HepG2 (cell line): ENCODE measurements around the gene DHX8. TPM values are rescaled to one million over a fixed set of nuclear protein-coding genes. Genes with fewer than 3 reads are reported as not detected.
A peak's percentile ranks its signal among the peaks of the same experiment; 100 is the strongest.

Experiments
- ARID5B ChIP-seq: IDR thresholded peaks from 2 replicates; pipeline ENCODE4 v1.4.0; 2020; ENCODE audit warnings: mild to moderate bottlenecking, missing genetic modification reagents
- EEA1 ChIP-seq: sonication (generic); formaldehyde crosslinking; IDR thresholded peaks from 2 replicates; pipeline ENCODE4 v1.5.1; 2020; ENCODE audit warnings: mild to moderate bottlenecking, missing genetic modification reagents, borderline replicate concordance
- FOXJ3 ChIP-seq: sonication (generic); formaldehyde crosslinking; IDR thresholded peaks from 2 replicates; pipeline ENCODE4 v1.4.0; 2020; ENCODE audit warnings: missing genetic modification reagents, mild to moderate bottlenecking, borderline replicate concordance
- IKZF1 ChIP-seq: fragments of 450-650 bp; IDR thresholded peaks from 2 replicates; pipeline ENCODE4 v1.7.1; 2016
- MEIS2 ChIP-seq: sonication (generic); formaldehyde crosslinking; IDR thresholded peaks from 2 replicates; pipeline ENCODE4 v1.9.0; 2021; ENCODE audit warnings: mild to moderate bottlenecking, missing genetic modification reagents
- PCBP1 ChIP-seq: fragments of 200-400 bp; formaldehyde crosslinking; IDR thresholded peaks from 2 replicates; pipeline ENCODE4 v1.6.1; 2017; ENCODE audit warnings: mild to moderate bottlenecking, low read depth, low read length, borderline replicate concordance
- PHF20 ChIP-seq: sonication (generic); formaldehyde crosslinking; IDR thresholded peaks from 2 replicates; pipeline ENCODE4 v1.5.0; 2020; ENCODE audit warnings: mild to moderate bottlenecking, missing genetic modification reagents
- POLR2AphosphoS2 ChIP-seq: IDR thresholded peaks from 2 replicates; pipeline ENCODE4 v1.6.1; 2011; ENCODE audit warnings: low read depth, low read length, improper control_type of control experiment
- RAD51 ChIP-seq: fragments of 450-650 bp; IDR thresholded peaks from 2 replicates; pipeline ENCODE4 v1.6.1; 2016; ENCODE audit warnings: borderline replicate concordance
- SAFB2 ChIP-seq: sonication (generic); formaldehyde crosslinking; IDR thresholded peaks from 2 replicates; pipeline ENCODE4 v1.5.1; 2020; ENCODE audit warnings: missing genetic modification reagents, low read depth, mild to moderate bottlenecking, borderline replicate concordance
- SETDB1 ChIP-seq: sonication (generic); formaldehyde crosslinking; IDR thresholded peaks from 2 replicates; pipeline ENCODE4 v1.5.1; 2020; ENCODE audit warnings: missing genetic modification reagents, mild to moderate bottlenecking, borderline replicate concordance
- TCF7 ChIP-seq: sonication (generic); IDR thresholded peaks from 2 replicates; pipeline ENCODE4 v1.6.1; 2016; ENCODE audit warnings: antibody characterized with exemption, low read depth
- TCF7L2 ChIP-seq: IDR thresholded peaks from 2 replicates; pipeline ENCODE4 v1.6.1; 2011; ENCODE audit warnings: mild to moderate bottlenecking, low read depth, low read length, moderate library complexity
- TEAD3 ChIP-seq: optimal IDR thresholded peaks from 2 replicates; pipeline ENCODE3; 2016; ENCODE audit warnings: borderline replicate concordance
- ZBTB34 ChIP-seq: sonication (generic); formaldehyde crosslinking; IDR thresholded peaks from 2 replicates; pipeline ENCODE4 v1.8.0; 2022; ENCODE audit warnings: mild to moderate bottlenecking, missing genetic modification reagents
- ZBTB8A ChIP-seq: sonication (generic); formaldehyde crosslinking; IDR thresholded peaks from 2 replicates; pipeline ENCODE4 v1.4.0; 2020; ENCODE audit warnings: mild to moderate bottlenecking, low read depth, missing genetic modification reagents, borderline replicate concordance
- ZMAT3 ChIP-seq: sonication (generic); formaldehyde crosslinking; conservative IDR thresholded peaks from 2 replicates; pipeline ENCODE4 v1.7.0; 2021; ENCODE audit warnings: missing genetic modification reagents
- ZNF207 ChIP-seq: fragments of 450-650 bp; IDR thresholded peaks from 2 replicates; pipeline ENCODE4 v1.6.1; 2016; ENCODE audit warnings: antibody characterized with exemption, borderline replicate concordance
- ZNF510 ChIP-seq: sonication (generic); formaldehyde crosslinking; IDR thresholded peaks from 2 replicates; pipeline ENCODE4 v1.4.0; 2020; ENCODE audit warnings: low read depth, mild to moderate bottlenecking, missing genetic modification reagents
- ZNF605 ChIP-seq: sonication (generic); formaldehyde crosslinking; IDR thresholded peaks from 2 replicates; pipeline ENCODE4 v1.8.0; 2022; ENCODE audit warnings: mild to moderate bottlenecking, missing genetic modification reagents
- ZNF607 ChIP-seq: sonication (generic); formaldehyde crosslinking; IDR thresholded peaks from 2 replicates; pipeline ENCODE4 v1.5.1; 2020; ENCODE audit warnings: missing genetic modification reagents, mild to moderate bottlenecking, borderline replicate concordance
- ZNF703 ChIP-seq: sonication (generic); formaldehyde crosslinking; IDR thresholded peaks from 2 replicates; pipeline ENCODE4 v1.5.1; 2020; ENCODE audit warnings: missing genetic modification reagents, mild to moderate bottlenecking, moderate library complexity, borderline replicate concordance
- ZNF788 ChIP-seq: sonication (generic); formaldehyde crosslinking; IDR thresholded peaks from 2 replicates; pipeline ENCODE4 v1.5.0; 2020; ENCODE audit warnings: mild to moderate bottlenecking, missing genetic modification reagents, borderline replicate concordance
- polyA plus RNA-seq, 8 experiments: library from polyadenylated mRNA; depleted of rRNA in 3 of 8; stranded (reverse) in 7 of 8; unstranded in 1 of 8; fragments of >200 nt; fragmentation: Illumina TruSeq in 4 of 8; extraction: Trizol in 4 of 8; gene quantifications; 2 replicates each; pipeline versions ENCODE4 v1.2.1 to v1.2.3, GENCODE V29; 2011 to 2016; ENCODE audit warnings: low read depth in 4 of 8, missing spikeins in 1 of 8, mixed read lengths in 1 of 8; ENCODE audit not compliant: insufficient read depth in 1 of 8
- total RNA-seq, 5 experiments: library from RNA; depleted of rRNA; stranded (reverse); fragments of >200 nt; fragmentation: Illumina TruSeq; extraction: Trizol; gene quantifications; 2 replicates each; pipeline ENCODE4 v1.2.3, GENCODE V29; 2016; ENCODE audit warnings: low read depth in 1 of 5
- TF ChIP-seq, protein P1 (sequence below): sonication (generic); formaldehyde crosslinking; IDR thresholded peaks from 2 replicates; pipeline ENCODE4 v1.4.0; 2020; ENCODE audit warnings: missing genetic modification reagents

DHX8 gene
- total and polyA plus RNA-seq, 2 of the 13 experiments (the other 11 are each of a cell fraction or from before 2014, with no cell fraction given): 24.8 to 48.9 TPM

GRCh38 chr17:43572368-43572980, 88.7 kb downstream of the DHX8 start (continued):
- peak; percentile 66; the same call in 1 of the 2 replicates for TF ChIP-seq ARID5B
- TF ChIP-seq ZMAT3 (CRISPR knock-in tag): peak; percentile 64; the same call in 1 of the 2 replicates
- TF ChIP-seq ZNF510: no peak
- TF ChIP-seq SAFB2: no peak
- peak; percentile 57; the same call in 1 of the 2 replicates for TF ChIP-seq ZNF788 (CRISPR knock-in tag)
- 0 out of 2 replicates have a peak, but pooled peaks have one; percentile 46 for TF ChIP-seq ZNF605
- TF ChIP-seq FOXJ3 (CRISPR knock-in tag): no peak
- TF ChIP-seq TEAD3 (CRISPR knock-in tag): peak; percentile 40
- TF ChIP-seq ZNF207: no peak
- TF ChIP-seq POLR2AphosphoS2: no peak
- TF ChIP-seq ZNF703 (CRISPR knock-in tag): no peak
- TF ChIP-seq SETDB1 (CRISPR knock-in tag): no peak
- 0 out of 2 replicates have a peak, but pooled peaks have one; percentile 9 for TF ChIP-seq MEIS2 (CRISPR knock-in tag)
- TF ChIP-seq PHF20 (CRISPR knock-in tag): no peak
- TF ChIP-seq TCF7L2: peak; percentile 77
- TF ChIP-seq ZBTB8A: no peak
- no peak for TF ChIP-seq IKZF1
- peak; percentile 42; the same call in 1 of the 2 replicates for TF ChIP-seq ZNF607 (CRISPR knock-in tag)
- TF ChIP-seq, protein P1, sequence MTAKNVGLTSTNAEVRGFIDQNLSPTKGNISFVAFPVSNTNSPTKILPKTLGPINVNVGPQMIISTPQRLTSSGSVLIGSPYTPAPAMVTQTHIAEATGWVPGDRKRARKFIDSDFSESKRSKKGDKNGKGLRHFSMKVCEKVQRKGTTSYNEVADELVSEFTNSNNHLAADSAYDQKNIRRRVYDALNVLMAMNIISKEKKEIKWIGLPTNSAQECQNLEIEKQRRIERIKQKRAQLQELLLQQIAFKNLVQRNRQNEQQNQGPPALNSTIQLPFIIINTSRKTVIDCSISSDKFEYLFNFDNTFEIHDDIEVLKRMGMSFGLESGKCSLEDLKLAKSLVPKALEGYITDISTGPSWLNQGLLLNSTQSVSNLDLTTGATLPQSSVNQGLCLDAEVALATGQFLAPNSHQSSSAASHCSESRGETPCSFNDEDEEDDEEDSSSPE: peak; percentile 24; the same call in 1 of the 2 replicates
- no peak for TF ChIP-seq RAD51
- TF ChIP-seq EEA1 (CRISPR knock-in tag): no peak
- TF ChIP-seq PCBP1: no peak
- peak; percentile 91 for TF ChIP-seq TCF7
- no peak for TF ChIP-seq ZBTB34 (CRISPR knock-in tag)
